ENCODE data around the gene TMUB1.

TMUB1 gene

GRCh38 chr7:151035026-151035717, 48.1 kb downstream of the TMUB1 start:
- H3K4me2 ChIP-seq = no peak overlapping the region
- peaks cover 27 to 52% (median 38%) of the 10 kb centered on the region in 11 experiments; a peak in 21 of 22 replicates for H3K36me3 ChIP-seq
- no peaks in the 10 kb centered on the region for H3K9me3 ChIP-seq (replicated peaks in 1 of 11)
- H3K4me1 ChIP-seq = peaks cover 25 to 48% (median 26%) of the 10 kb centered on the region in 10 experiments
- peaks cover 4 to 47% (median 12%) of the 10 kb centered on the region in 11 experiments; a peak in 15 of 22 replicates for H4K20me1 ChIP-seq
- no peaks in the 10 kb centered on the region for H3K27me3 ChIP-seq
- H3K27ac ChIP-seq = no peak overlapping the region
- no peak overlapping the region; a peak in 1 of 22 replicates for H3K9ac ChIP-seq
- H3K4me3 ChIP-seq = no peak overlapping the region
- TF ChIP-seq Cebpa-rat (IDR thresholded peaks at IDR 0.05) = no peak

- Histone ChIP-seq H3K9me3 (replicated peaks in 1 of 11) (no peaks in the 10 kb centered on the region), H3K27ac (no peak overlapping the region), H3K4me1 (peaks cover 22 to 48% (median 26%) of the 10 kb centered on the region in 10 experiments), H3K4me2 (no peak overlapping the region), H4K20me1 (peaks cover 1 to 40% (median 6%) of the 10 kb centered on the region in 11 experiments; a peak in 13 of 22 replicates), H3K4me3 (no peak overlapping the region), H3K27me3 (no peaks in the 10 kb centered on the region), H3K36me3 (peaks cover 27 to 52% (median 38%) of the 10 kb centered on the region in 11 experiments; a peak in 21 of 22 replicates), H3K9ac (0 out of 22 replicates have a peak overlapping the region, but pooled peaks of 1 of the 11 experiments have one; percentile 9)
- no peak for TF ChIP-seq Cebpa-rat (IDR thresholded peaks at IDR 0.05)
Measured at GRCh38 chr7:151034312-151035025, 48.8 kb downstream of the TMUB1 start.

GRCh38 chr7:151033864-151034249, 49.4 kb downstream of the TMUB1 start:
- peaks cover 0 to 37% (median 3%) of the 10 kb centered on the region in 11 experiments; a peak in 8 of 22 replicates for H4K20me1 ChIP-seq
- H3K9ac ChIP-seq = peak overlapping the region in 2 of 11 experiments; percentile 15 to 36; a peak in 3 of 22 replicates
- H3K4me1 ChIP-seq = peaks cover 22 to 48% (median 26%) of the 10 kb centered on the region in 10 experiments
- TF ChIP-seq Cebpa-rat (IDR thresholded peaks at IDR 0.05) = no peak
- 0 out of 22 replicates have a peak overlapping the region, but pooled peaks of 1 of the 11 experiments have one; percentile 20 for H3K27ac ChIP-seq
- H3K4me2 ChIP-seq = peak overlapping the region in 2 of 11 experiments; percentile 40 to 41; a peak in 2 of 22 replicates
- no peak overlapping the region for H3K4me3 ChIP-seq
- H3K27me3 ChIP-seq = no peaks in the 10 kb centered on the region
- H3K9me3 ChIP-seq (replicated peaks in 1 of 11) = no peaks in the 10 kb centered on the region
- H3K36me3 ChIP-seq = peaks cover 27 to 52% (median 38%) of the 10 kb centered on the region in 11 experiments; a peak in 21 of 22 replicates

- Histone ChIP-seq H4K20me1 (peaks cover 0 to 32% (median 0%) of the 10 kb centered on the region in 11 experiments; a peak in 6 of 22 replicates), H3K4me1 (peaks cover 17 to 42% (median 21%) of the 10 kb centered on the region in 10 experiments), H3K27ac (0 out of 22 replicates have a peak overlapping the region, but pooled peaks of 1 of the 11 experiments have one; percentile 20), H3K9me3 (replicated peaks in 1 of 11) (no peaks in the 10 kb centered on the region), H3K4me3 (no peak overlapping the region), H3K9ac (peak overlapping the region in 5 of 11 experiments; percentile 0 to 36 (median 1); a peak in 5 of 22 replicates), H3K4me2 (peak overlapping the region in 3 of 11 experiments; percentile 9 to 41 (median 40); a peak in 5 of 22 replicates), H3K27me3 (no peaks in the 10 kb centered on the region), H3K36me3 (peaks cover 27 to 52% (median 38%) of the 10 kb centered on the region in 11 experiments; a peak in 21 of 22 replicates)
- no peak for TF ChIP-seq Cebpa-rat (IDR thresholded peaks at IDR 0.05)
Measured at GRCh38 chr7:151032936-151033863, 50.1 kb downstream of the TMUB1 start.
